Peyer's patch (tissue), 4 donors: ENCODE data around the gene SLC25A22.

Experiments
- POLR2A ChIP-seq, 2 donors: fragments of 450-650 bp; IDR thresholded peaks; one replicate each; pipeline ENCODE4 v1.5.1; 2017; ENCODE audit warnings: antibody characterized with exemption in 2 of 2, mild to moderate bottlenecking in 2 of 2, moderate library complexity in 2 of 2
- TF ChIP-seq, protein P1 (sequence below), 6 experiments: fragments of 450-650 bp in 4 of 6; fragments of 200-600 bp in 2 of 6; sonication (generic) in 1 of 6; IDR thresholded peaks; one replicate each; pipeline ENCODE4 v1.5.1; 2017 to 2019; ENCODE audit warnings: antibody characterized with exemption in 6 of 6, mild to moderate bottlenecking in 3 of 6, moderate library complexity in 1 of 6

- TF ChIP-seq, protein P1, sequence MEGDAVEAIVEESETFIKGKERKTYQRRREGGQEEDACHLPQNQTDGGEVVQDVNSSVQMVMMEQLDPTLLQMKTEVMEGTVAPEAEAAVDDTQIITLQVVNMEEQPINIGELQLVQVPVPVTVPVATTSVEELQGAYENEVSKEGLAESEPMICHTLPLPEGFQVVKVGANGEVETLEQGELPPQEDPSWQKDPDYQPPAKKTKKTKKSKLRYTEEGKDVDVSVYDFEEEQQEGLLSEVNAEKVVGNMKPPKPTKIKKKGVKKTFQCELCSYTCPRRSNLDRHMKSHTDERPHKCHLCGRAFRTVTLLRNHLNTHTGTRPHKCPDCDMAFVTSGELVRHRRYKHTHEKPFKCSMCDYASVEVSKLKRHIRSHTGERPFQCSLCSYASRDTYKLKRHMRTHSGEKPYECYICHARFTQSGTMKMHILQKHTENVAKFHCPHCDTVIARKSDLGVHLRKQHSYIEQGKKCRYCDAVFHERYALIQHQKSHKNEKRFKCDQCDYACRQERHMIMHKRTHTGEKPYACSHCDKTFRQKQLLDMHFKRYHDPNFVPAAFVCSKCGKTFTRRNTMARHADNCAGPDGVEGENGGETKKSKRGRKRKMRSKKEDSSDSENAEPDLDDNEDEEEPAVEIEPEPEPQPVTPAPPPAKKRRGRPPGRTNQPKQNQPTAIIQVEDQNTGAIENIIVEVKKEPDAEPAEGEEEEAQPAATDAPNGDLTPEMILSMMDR (IDR thresholded peaks at IDR 0.05), result no peak
- TF ChIP-seq POLR2A (IDR thresholded peaks at IDR 0.05), result no peak
Measured at GRCh38 chr11:824292-824880, 26.3 kb upstream of the SLC25A22 start.
